ENCODE measurements around the gene GP1BB.
"Not testable (repeated sequence)": the region's sequence is repeated elsewhere in the genome, so short reads cannot be mapped to it uniquely, and the experiment has no call there.

Gene GP1BB

DNA sequence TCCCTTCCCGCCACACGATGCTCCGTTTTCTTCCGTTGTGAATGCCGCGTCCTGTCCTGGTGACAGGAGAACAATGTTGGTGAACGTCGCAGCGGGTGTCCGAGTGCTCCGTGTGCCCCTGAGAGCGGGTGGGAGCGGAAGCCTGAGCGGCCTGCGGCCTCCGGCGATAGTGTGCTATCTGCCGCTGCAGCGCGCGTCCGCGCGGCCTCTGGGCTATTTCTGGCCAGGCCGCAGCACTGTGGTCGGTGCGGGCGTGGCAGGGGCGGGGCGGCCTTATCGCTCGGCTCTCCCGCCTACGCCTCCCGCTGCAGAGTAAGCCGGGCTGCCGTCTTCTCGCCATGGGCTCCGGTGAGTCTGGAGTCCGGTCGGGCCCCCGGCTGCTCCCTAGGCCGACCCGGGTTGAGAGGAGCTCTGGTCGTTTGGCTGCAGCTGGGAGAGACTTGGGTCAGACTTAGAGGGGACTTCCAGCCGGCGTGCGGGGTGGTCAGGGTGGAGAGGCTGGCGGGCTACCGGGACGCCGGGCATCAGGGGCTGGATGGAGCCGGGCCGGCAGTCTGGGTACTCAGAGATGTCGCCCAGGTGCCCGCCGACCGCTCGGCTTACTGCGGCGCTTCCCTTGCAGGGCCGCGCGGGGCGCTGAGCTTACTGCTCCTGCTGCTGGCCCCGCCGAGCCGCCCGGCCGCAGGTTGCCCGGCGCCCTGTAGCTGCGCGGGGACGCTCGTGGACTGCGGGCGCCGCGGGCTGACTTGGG lies at the start of gene GP1BB:
GP1BB (plus strand) TSS at position 308 of the 751 bp plus-strand sequence; CDS start at position 339, 31 bp downstream.
- no peak for DNase-seq

DNA sequence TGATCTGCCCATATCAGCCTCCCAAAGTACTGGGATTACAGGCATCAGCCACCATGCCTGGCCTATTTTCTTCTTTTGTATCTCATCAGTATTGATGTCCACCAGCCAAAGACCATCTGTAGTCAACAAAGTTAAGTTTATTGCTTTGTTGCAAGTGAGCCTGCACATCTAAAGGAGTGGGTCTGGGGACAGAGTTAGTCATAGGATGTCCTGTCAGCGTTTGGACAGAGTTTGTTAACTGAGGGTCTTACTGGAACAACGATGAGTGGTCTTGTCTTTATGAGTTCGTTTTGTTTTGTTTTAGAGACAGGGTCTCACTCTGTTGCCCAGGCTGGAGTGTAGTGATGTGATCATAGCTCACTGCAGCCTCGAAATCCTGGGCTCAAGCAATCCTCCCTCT lies 49.7 kb upstream of the GP1BB start:
- DNase-seq: no peak

DNA sequence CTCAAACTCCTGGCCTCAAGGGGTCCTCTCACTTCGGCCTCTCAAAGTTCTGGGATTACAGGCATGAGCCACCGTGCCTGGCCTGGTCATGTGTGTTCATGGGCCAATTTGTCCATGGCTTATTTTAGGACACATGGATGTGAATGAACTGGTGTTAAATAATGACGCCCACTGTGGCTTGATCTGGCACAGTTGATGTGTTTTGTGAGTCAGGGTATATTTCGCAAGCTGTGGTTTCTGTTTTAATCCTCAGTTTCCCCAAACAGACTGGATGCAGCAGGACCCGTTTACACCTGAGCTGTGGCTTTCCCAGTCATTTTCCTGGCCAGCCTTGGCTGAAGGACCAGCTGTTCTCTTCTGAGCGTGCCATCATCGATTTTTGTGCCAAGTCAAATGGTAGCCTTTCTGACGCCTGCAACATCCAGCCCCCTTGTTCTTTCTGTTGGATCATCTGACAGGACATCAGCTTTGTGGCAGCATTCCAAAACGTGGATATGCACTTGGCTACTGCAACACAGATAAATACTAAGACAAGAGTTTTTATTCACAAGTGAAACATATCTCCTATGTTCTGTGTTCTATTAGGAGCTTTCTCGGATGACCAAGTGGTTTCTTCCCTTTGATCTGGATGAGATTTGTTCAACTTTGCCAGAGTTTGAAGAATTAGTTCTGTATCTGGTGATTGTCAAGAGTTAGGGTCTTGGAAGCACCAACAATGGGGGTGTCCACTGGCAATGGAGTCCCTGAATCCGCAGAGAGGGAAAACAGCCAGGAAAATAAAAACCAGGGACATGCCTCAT lies 49.0 kb upstream of the GP1BB start:
- DNase-seq: no peak

DNA sequence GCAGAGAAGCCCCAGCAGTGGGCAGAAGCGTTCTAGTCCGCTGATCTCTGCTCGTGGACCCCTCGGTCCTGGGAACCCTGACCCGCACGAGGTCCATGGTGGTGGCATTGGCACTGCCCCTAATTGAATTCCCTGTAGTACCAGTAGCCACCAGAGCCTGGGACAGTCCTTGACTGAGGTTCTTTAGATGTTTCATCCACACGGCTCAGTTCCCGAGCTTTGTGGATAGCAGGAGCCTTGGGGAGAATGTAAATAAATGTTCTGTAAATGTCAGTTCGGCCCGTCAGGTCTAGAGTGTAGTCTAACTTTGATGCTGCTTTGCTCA lies 48.4 kb upstream of the GP1BB start:
- no peak for DNase-seq

DNA sequence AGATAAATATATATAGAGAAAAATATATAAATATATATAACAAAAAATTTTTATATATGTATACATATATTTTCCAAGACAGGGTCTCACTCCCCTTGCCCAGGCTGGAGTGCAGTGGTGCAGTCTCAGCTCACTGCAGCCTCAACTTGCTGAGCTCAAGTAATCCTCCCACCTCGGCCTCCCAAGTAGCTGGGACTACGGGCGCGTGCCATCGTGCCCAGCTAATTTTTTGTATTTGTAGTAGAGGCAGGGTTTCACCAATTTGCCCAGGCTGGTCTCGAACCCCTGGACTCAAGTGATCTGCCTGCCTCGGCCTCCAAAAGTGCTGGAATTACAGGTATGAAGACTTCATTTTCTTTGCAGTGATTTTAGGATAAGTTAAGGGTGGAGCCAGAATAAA lies 47.9 kb upstream of the GP1BB start:
- no peak for DNase-seq

DNA sequence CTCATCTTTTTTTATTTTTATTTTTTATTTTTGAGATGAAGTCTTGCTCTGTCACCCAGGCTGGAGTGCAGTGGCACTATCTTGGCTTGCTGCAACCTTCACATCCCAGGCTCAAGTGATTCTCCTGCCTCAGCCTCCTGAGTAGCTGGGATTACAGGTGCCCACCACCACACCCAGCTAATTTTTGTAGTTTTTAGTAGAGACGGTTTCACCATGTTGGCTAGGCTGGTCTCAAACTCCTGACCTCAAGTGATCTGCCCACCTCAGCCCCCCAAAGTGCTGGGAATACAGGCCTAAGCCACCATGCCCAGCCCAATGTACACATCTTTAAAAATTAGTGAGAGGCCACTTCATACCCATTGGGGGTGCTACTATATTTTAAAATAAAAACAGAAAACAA lies 46.9 kb upstream of the GP1BB start:
- not testable (repeated sequence) for DNase-seq

DNA sequence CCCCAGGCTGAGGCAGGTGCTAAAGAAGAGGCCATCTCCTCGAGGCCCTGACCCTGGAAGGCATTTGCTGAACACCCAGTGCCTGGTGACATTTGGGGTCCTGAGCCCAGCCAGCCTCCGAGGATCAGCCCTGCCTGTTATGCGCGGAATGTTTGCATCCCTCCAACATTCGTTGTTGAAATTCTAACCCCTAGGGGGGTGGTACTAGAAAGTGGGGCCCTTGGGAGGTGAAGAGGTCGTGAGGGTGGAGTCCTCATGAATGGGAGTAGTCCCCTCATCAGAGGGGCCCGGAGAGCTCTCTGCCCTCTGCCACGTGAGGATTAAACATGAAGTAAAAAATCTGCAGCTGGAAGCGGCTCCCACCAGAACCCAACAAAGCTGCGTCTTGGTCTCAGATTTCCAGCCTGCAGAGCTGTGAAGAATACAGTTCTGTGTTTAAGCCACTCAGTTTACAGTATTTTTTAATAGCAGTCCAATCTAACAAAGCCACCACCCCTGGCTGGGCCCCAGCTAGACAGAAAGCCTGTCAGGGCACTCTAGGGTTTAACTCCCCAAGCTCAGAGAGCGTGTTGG lies 44.3 kb upstream of the GP1BB start:
- no peak for DNase-seq

DNA sequence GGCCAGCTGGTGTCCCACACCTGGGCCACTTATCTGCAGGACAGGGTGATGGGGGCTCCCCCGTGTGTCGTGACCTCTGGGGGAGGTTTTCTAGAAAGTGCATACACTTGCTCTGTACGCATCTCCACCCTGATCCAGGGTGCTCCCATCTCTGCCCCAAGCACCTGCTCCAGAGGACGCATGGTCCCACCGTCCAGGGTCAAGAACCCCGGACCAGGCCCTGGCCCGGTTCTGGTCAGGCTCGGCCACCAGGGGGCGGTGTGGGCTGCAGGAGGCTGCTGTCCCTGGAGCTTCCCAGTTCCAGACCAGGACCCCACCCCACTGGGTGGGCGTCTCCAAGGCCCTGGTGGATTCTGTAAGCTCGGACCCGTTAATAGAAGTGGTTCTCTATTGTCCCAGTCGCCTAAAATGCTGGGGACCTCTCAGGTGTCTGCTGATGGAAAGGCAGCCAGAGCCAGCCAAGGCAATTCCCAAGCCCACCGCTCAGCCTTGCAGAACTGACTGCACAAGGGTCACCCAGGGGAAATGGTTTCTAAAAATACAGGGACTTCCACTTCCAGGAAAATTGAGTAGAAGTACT lies 43.7 kb upstream of the GP1BB start:
- DNase-seq: no peak

DNA sequence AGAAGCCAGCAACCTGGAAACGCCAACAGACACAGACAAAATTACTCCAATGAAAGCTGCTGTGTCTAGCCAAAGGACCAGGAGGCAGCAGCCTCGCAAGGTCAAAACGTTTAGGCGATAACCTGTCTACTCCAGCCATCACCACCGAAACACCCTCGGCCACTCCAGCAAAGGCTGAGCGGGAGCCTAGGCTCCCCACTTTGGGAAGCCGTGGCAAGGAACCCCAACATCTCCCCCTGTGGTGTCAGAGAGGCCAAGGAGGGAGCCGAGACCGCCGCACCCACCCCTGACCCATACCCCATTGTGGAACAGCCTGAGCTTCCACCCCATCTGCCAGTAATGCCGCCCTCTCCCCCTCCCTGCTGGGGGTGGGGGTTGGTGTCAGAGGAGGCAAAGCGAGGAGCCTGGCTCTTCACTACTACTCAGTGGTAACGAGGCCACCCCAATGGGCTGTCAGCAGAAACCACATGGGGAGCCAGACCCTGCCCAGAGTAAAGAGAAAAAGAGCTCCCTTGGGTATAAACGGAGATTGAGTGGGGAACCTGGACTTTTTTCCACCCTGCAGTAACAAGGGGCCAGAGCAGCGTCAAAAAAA lies 43.0 kb upstream of the GP1BB start:
- no peak for DNase-seq

DNA sequence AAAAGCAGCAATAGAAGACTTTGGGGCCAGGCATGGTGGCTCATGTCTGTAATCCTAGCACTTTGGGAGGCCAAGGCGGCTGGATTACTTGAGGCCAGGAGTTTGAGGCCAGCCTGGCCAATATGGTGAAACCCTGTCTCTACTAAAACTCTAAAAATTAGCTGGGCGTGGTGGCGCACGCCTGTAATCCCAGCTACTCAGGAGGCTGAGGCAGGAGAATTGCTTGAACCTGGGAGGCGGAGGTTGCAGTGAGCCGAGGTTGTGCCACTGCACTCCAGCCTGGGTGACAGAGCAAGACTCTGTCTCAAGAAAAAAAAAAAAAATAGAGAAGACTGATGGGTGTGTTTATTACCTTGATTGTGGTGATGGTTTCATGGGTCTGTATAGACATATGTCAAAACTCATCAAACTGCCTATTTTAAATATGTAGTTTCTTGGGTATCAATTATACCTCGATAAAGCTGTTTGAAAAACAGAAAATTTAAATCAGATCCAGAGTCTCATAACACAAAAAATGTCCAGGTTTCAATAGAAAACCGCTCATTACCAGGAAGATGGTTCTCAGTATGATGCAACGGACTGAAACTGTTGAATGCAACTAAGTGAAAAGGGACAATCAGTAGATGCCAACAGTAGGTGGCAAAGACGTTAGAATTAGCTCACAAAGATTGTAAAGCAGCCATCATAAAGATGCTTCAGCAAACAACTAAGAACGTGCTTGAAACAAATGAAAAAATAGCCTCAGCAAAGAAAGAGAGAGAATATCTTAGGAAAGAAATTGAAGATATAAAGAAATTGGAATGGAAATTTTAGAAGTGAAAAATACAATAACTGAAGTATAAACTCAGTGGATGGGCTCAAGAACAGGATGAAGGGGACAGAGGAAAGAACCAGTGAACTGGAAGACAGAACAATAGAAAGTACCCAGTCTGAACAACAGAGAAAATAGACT lies 42.2 kb upstream of the GP1BB start:
- DNase-seq: no peak

DNA sequence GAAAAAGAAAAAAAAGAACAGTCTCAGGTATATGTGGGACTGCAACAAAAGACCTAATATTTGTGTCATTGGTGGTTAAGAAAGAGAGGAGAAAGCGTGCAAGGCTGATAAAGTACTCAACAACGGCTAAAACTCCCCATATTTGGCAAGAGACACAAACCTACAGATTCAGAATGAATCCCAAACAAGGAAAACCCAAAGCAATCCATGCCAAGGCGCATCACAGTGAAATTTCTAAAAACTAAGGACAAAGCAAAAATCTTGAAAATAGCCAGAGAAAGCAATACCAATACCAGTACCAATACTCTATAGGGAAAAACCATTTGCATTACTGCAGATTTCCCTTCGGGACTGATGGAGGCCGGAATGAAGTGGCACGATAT lies 41.5 kb upstream of the GP1BB start:
- DNase-seq: no peak

DNA sequence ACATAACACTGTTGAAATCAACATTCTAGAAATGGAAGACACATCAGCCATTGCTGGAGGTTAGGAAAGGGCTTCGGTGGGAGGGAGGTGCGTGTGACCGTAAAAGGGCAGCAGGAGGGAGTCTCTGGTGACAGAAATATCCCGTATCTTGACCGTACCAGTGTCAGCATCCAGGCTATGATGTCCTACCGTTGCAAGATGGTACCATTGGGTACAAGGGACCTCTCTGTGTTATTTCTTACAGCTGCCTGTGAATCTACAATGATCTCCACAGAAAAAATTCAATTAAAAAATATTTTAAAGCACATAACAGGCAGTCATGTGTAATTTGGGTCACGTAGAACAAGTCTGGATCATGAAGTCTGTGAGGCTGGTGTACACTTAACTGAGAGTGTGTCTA lies 36.4 kb upstream of the GP1BB start:
- no peak for DNase-seq

DNA sequence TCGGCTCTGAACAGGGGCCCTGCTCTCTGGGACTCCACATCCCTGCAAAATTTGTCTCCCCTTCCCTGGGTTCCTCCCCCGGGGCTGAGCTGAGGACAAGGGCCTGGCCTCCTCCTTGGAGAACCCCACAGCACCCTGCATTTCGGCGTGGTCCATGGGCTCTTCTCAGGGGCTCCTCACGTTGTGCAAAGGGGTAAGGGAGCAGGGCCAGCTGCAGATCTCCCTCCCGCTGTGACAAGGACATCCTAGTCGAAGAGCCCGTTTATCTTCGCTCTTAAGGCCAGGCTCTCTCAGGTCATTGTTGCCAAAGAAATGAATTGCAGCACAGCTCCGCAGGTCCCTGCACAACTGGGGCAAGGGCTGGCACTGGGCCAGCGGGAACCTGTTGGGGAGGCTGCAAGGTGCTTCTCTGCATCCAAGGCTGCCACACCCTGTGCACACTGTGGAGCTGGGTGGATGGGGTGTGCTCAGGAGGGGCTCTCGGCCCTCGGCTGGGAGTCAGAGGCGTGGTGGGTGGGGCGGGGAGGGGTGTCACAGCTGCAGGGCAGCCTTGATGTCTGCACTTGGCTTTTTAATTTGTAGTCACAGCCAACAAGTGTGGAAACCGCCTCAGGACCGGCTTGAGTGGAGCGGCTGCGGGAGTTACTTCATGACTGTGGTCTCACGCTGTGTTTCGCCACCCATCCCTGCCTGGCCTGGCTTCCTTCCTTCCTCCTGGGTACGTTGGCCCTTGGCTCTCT lies 35.6 kb upstream of the GP1BB start:
- no peak for DNase-seq

DNA sequence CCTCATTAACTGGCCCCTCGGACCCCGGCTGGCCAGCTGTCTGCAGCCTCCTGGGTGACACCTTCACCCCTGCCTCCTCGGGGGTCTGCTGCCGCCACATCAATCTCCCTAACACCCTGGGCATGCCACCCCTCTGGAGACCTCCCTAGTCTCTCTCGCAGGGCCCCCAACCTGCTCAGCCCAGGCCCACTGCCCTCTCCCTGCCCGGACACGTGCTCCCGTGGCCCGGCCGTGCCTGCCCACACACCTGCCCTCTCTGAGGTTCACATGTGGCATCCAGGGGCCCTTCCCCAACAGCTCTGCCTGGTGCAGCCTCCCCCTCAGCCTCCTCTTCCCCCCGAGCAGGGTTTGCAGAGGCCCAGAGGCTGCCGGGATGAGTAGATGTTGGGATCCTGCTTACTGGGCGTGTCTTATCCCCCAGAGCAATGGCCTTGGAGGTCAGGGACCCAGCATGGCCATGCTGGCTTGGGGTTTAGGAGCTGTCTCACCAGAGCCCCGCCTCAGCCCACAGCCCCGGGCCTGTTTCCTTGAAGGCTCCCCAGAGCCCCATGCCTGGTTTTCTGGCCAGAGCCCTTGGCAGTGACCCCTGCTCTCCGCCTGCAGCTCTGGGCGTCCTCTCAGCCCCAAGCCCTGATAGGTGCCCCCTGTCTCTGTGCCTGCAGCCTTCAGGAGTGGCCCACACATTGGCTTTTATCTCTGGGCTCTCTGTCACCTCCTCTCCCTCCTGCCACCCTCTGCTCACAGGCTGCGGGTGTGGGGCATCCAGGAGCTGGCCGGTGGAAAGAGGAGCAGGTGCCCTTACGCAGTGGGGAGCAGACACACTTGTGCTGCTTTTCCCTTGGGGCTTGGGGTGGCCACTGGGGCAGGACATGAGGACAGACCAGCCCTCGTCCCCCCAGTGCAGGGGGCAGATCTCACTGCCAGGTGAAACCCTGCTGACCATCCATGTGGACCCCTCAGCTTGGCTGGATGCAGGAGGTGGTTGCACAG lies 34.7 kb upstream of the GP1BB start:
- DNase-seq: no peak

DNA sequence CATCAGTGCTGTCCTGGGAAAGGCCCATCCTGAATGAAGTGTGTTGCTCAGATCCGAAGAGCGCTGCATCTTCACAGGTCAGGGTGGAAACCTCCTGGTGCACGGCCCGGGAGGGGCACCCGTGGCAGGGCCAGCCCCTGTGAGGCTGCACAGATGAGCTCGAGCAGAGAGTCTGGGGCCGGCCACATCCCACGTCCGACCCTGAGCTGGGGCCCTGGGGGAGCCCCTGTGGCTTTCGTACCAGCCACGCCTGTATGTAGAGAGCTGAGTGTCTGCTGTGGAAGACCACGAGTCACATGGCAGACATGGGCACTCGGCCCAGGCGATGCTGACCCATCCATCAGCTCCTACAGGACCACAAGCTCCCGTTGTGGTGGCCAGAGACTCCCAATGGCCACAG lies 33.9 kb upstream of the GP1BB start:
- DNase-seq: no peak

DNA sequence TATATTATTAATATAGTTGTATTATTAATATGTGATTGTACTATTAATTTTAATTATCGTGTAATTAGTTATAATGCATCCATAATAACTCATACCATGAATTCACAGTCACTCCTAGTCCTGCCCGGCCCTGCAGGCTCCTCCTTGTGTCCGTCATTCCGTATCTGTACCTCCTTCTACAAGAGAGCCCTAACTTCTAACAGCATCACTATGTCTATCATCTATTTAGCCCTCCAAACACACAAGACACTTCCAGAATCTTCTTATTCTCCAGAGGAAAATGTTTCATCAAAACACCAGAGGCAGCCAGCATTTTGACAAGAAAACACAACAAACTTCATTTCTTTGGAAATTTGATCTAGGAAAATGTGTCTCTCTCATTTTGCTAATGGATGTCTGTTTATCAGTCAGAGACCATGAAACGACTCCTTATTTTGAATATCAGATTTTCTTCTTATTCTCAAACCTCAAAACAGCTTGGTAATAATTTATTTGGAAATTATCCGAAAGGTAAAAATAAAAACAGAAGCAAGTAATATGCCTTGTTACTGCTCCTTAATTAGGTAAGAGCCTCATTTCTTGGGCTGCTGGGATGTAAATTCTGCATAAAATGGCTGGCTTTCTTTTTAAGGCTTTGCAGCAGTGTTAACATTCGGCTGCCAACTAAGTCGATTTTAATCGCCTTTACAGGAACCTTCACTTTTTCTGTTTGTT lies 32.2 kb upstream of the GP1BB start:
- DNase-seq: no peak

DNA sequence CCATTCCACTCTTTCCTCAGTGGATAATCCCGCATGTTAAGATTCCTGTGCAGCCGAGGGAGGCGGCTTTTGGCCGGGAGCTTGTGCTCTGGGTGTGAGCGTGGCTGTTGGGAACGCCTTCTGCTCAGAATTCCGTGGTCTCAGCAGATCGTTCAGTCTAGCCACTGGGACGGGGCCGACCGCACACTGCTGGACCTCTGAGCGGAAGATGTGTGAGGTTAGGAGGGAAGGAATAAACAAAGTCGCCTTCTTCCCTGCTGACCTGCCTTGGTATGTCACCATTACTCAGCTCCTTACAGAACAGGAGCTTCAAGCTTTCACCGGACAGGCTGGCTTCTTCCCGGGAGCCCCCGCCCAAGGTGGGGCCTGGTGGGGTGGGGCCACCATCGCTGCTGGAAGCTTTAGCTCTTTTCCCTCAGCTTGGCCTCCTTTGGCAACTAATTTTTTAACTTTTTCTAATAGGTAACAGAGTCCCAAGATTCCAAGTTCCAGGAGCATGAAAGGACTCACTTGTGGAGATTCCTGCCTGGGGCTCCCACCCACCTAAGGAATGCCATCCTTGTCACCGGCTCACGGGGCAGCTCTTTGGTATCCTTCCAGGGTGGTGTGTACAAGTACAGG lies 31.5 kb upstream of the GP1BB start:
- no peak for DNase-seq

DNA sequence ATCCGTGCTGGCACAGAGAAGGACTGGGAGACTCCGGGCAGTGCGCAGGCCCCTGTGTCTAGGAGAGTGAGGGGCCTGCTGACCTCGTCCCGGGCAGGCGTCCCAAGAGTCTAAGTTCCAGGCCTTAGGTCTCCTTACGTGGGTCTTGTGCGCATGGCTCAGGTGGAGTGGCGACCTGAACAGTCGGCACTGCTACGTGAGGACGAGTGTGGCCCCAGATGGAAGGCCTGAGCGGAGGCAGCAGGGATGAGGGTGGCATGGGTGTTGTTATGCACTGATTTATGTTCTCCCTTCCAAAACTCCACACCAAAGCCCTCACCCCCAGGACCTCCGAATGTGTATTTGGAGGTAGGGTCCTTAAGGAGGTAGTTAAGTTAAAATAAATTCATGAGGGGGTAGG lies 29.8 kb upstream of the GP1BB start:
- no peak for DNase-seq

Measured in NK-92 treated with Interleukin-12 subunit alpha and Interleukin-12 subunit beta, amount 100 ng/mL, for 24 hours (cell line).